Left lung (tissue), 10 donors: ENCODE data around the gene NEU2. TPM values are rescaled to one million over a fixed set of nuclear protein-coding genes. Genes with fewer than 3 reads are reported as not detected.
"Not testable (repeated sequence)": the region's sequence is repeated elsewhere in the genome, so short reads cannot be mapped to it uniquely, and the experiment has no call there.

ENCODE experiments used
- ATAC-seq: fragments of 200-7000 bp; cut with Tn5 transposase; one replicate; pipeline ENCODE4 v1.9.1; 2020; ENCODE audit warnings: moderate library complexity
- DNase-seq, 4 donors: peaks; one replicate each; pipeline ENCODE4 v3.0.0-alpha.2; 2013 to 2020
- H3K27ac ChIP-seq, 2 donors: fragments of 200-600 bp; sonication (generic) in 1 of 2; one replicate each; pipeline versions ENCODE4 v1.5.0 to v1.8.0; 2020 to 2021
- H3K27me3 ChIP-seq, 2 donors: fragments of 200-600 bp; sonication (generic) in 1 of 2; one replicate each; pipeline versions ENCODE4 v1.5.0 to v1.8.0; 2020 to 2021
- H3K36me3 ChIP-seq, 2 donors: fragments of 200-600 bp; sonication (generic) in 1 of 2; one replicate each; pipeline versions ENCODE4 v1.5.0 to v1.8.0; 2020 to 2021
- H3K4me1 ChIP-seq, 2 donors: fragments of 200-600 bp; one replicate each; pipeline ENCODE4 v1.8.0; 2021
- H3K4me3 ChIP-seq, 2 donors: fragments of 200-600 bp; sonication (generic) in 1 of 2; one replicate each; pipeline versions ENCODE4 v1.5.0 to v1.8.0; 2020 to 2021; ENCODE audit warnings: mild to moderate bottlenecking in 1 of 2
- H3K9me3 ChIP-seq, 2 donors: fragments of 200-600 bp; sonication (generic) in 1 of 2; one replicate each; pipeline versions ENCODE4 v1.5.0 to v1.8.0; 2020 to 2021
- intact Hi-C, 2 donors: fragments of 100-400 bp; cut with DNase I; formaldehyde crosslinking; loops; one replicate each; pipeline versions ENCODE4 v1.11.2 to v1.14.2; 2022
- polyA plus RNA-seq, 6 donors: library from polyadenylated mRNA; unstranded; fragments of 120-200 nt; gene quantifications; one replicate each; pipeline ENCODE4 v1.2.1, GENCODE V29; 2013; ENCODE audit not compliant: insufficient read length in 6 of 6
- total RNA-seq, 2 donors: library from RNA; stranded (reverse); fragmentation: NEBNext Ultra II Directional; extraction: Animal tissue kit (Norgen Biotek cat#: 25700); gene quantifications; one replicate each; pipeline ENCODE4 v1.2.1, GENCODE V29; 2021
- TF ChIP-seq, protein P1 (sequence below), 2 donors: fragments of 200-600 bp; sonication (generic) in 1 of 2; IDR thresholded peaks; one replicate each; pipeline versions ENCODE4 v1.5.0 to v1.8.0; 2021; ENCODE audit warnings: antibody characterized with exemption in 2 of 2
- donor health status: DM: no; HTN: yes; CAD: no.
- donor health status: DM: no; HTN: no; CAD: no.

The NEU2 gene
- total and polyA plus RNA-seq, 8 donors: not detected

DNA sequence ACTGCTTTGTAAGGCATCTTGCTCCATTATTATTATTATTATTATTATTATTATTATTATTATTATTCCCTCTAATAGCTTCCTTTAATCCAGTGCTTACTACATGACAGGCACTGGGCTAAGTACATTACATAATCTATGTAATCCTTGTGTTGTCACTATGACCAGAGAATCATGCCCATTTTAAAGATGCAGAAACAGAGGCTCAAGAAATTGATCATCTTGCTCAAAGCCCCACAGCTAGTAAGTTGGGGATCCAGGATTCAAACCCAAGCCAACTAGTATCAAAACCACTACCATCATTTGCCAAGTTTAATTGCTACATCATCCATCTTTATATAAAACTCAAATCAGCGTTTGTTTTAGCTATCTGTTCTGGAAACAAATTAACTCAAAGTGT lies 18.8 kb upstream of the NEU2 start:
- no peaks in the 10 kb centered on the region for H3K9me3 ChIP-seq
- ATAC-seq (no peak), DNase-seq (no peak)
- no peak overlapping the region for H3K27ac ChIP-seq
- intact Hi-C loops: no loop called here
- H3K4me3 ChIP-seq: no peak overlapping the region
- H3K27me3 ChIP-seq: no peaks in the 10 kb centered on the region
- no peaks in the 10 kb centered on the region for H3K36me3 ChIP-seq
- no peaks in the 10 kb centered on the region for H3K4me1 ChIP-seq
- TF ChIP-seq, protein P1, sequence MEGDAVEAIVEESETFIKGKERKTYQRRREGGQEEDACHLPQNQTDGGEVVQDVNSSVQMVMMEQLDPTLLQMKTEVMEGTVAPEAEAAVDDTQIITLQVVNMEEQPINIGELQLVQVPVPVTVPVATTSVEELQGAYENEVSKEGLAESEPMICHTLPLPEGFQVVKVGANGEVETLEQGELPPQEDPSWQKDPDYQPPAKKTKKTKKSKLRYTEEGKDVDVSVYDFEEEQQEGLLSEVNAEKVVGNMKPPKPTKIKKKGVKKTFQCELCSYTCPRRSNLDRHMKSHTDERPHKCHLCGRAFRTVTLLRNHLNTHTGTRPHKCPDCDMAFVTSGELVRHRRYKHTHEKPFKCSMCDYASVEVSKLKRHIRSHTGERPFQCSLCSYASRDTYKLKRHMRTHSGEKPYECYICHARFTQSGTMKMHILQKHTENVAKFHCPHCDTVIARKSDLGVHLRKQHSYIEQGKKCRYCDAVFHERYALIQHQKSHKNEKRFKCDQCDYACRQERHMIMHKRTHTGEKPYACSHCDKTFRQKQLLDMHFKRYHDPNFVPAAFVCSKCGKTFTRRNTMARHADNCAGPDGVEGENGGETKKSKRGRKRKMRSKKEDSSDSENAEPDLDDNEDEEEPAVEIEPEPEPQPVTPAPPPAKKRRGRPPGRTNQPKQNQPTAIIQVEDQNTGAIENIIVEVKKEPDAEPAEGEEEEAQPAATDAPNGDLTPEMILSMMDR (IDR thresholded peaks at IDR 0.05): no peak

DNA sequence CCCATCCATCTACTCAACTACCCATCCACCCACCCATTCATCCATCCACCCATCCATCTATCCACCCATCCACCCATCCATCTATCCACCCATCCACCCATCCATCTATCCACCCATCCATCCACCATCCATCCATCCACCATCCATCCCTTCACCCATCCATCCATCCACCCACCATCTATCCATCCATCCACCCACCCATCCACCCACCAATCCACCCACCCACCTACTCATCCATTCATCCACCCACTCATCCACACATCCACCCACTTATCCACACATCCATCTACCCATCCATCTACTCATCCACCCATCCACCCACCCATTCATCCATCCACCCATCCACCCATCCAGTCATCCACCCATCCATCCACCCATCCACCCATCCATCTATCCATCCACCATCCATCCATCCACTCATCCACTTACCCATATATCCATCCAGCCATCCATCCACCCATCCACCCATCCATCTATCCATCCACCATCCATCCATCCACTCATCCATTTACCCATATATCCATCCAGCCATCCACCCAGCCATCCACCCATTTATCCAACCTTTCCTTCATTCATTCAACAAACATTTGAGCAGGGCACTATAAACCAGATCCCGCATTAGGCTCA lies 17.3 kb upstream of the NEU2 start:
- ATAC-seq (no peak), DNase-seq (no peak)
- H3K27me3 ChIP-seq: no peaks in the 10 kb centered on the region
- H3K4me1 ChIP-seq: no peaks in the 10 kb centered on the region
- intact Hi-C loops: no loop called here
- H3K36me3 ChIP-seq: no peaks in the 10 kb centered on the region
- H3K27ac ChIP-seq: no peak overlapping the region
- H3K9me3 ChIP-seq: no peaks in the 10 kb centered on the region
- TF ChIP-seq, protein P1 (IDR thresholded peaks at IDR 0.05): no peak
- H3K4me3 ChIP-seq: no peak overlapping the region

DNA sequence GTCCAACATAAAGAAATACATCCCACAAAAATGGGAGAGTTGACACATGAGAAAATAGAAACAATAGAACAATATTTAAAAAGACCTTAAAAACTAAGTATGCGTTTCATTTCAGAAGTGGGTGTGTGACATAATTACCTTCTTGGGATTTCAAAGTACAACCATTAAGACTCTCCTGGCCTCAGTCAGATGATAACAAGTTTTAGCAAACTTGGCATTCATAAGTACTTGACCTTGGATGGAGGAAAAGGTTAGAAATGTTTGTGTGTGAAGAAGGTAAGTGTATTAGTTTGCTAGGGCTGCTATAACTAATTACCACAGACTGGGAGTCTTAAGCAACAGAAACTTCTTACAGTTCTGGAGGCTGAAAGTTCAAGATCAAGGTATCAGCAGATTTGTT lies 14.5 kb upstream of the NEU2 start:
- H3K27me3 ChIP-seq: no peaks in the 10 kb centered on the region
- ATAC-seq (no peak), DNase-seq (no peak)
- H3K9me3 ChIP-seq: no peaks in the 10 kb centered on the region
- H3K27ac ChIP-seq: no peak overlapping the region
- TF ChIP-seq, protein P1 (IDR thresholded peaks at IDR 0.05): no peak
- no peak overlapping the region for H3K4me3 ChIP-seq
- no peaks in the 10 kb centered on the region for H3K4me1 ChIP-seq
- intact Hi-C loops: no loop called here
- H3K36me3 ChIP-seq: no peaks in the 10 kb centered on the region

DNA sequence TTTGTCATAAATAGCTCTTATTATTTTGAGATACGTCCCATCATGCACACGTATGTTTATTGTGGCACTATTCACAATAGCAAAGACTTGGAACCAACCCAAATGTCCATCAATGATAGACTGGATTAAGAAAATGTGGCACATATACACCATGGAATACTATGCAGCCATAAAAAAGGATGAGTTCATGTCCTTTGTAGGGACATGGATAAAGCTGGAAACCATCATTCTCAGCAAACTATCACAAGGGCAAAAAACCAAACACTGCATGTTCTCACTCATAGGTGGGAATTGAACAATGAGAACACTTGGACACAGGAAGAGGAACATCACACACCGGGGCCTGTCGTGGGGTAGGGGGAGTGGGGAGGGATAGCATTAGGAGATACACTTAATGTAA lies 12.9 kb upstream of the NEU2 start:
- H3K4me1 ChIP-seq, DNase-seq, ATAC-seq, H3K27ac ChIP-seq, H3K4me3 ChIP-seq, H3K36me3 ChIP-seq, H3K9me3 ChIP-seq, intact Hi-C loops, H3K27me3 ChIP-seq: not testable (repeated sequence)

DNA sequence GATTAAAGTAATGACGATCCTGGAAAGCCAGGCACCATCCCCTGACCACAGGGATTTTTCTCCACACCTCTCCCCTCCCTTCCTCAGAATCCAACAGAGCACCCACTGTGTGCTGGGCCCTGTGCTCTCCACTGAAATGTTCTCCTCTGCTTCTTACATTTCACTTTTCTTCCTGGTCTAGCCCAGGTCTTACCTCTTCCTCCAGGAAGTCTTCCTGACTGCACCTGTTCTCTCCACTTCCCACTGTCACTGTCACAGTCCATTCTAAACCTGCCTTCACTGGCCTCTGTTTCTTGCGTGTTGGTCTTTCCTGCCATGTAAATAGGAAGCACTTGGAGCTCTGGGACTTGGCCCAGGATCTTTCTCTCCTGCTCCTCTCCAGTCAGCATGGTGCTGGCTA lies 12.0 kb upstream of the NEU2 start:
- Histone ChIP-seq H3K4me1 (no peaks in the 10 kb centered on the region), H3K27me3 (no peaks in the 10 kb centered on the region), H3K36me3 (no peaks in the 10 kb centered on the region), H3K27ac (no peak overlapping the region), H3K4me3 (no peak overlapping the region), H3K9me3 (no peaks in the 10 kb centered on the region)
- DNase-seq (no peak), ATAC-seq (no peak)
- TF ChIP-seq, protein P1 (IDR thresholded peaks at IDR 0.05): no peak
- intact Hi-C loops: no loop called here

DNA sequence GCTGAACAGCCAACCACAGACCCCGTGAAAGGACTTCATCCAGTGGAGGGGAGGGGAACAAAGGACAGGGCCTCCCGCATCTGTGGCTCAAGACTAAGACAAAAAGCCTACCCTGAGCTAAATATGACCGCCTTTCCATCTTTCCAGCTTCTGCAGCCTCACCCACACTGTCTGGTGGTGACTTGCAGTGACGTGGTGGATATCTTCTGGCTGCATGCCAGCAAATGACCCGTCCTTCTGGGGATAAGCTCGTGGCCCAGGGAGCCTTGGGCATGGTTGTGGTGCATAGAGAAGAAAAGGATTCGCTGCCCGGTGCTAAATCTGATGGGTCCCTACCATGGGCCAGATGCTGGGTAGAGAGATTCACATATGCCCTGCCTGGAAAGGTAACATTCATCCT lies 10.7 kb upstream of the NEU2 start:
- intact Hi-C loops: no loop called here
- Histone ChIP-seq H3K9me3 (no peaks in the 10 kb centered on the region), H3K36me3 (no peaks in the 10 kb centered on the region), H3K4me3 (no peak overlapping the region), H3K4me1 (no peaks in the 10 kb centered on the region), H3K27me3 (no peaks in the 10 kb centered on the region), H3K27ac (no peak overlapping the region)
- no peak for DNase-seq
- ATAC-seq: no peak
- TF ChIP-seq, protein P1 (IDR thresholded peaks at IDR 0.05): no peak
